WTC11 (cell line): ENCODE data around the gene GAK. TPM values are rescaled to one million over a fixed set of nuclear protein-coding genes. Genes with fewer than 3 reads are reported as not detected.

Experiments
- ATAC-seq: fragments of 200-7000 bp; cut with Tn5 transposase; 2 replicates; pipeline ENCODE4 v1.10.0; 2021; ENCODE audit warnings: mild to moderate bottlenecking, moderate library complexity
- CTCF ChIA-PET: fragments of 300-600 bp; sonication (Branson Sonifier 250); formaldehyde crosslinking; loops from one replicate; lab custom pipeline; 2021; ENCODE audit warnings: antibody characterized with exemption; lab: Charles Lee
- POLR2A ChIA-PET: fragments of 350-600 bp; sonication (Branson Sonifier 250); formaldehyde crosslinking; loops from one replicate; lab custom pipeline; 2021; ENCODE audit warnings: antibody characterized with exemption; lab: Charles Lee
- DNase-seq: peaks from one replicate; pipeline ENCODE4 v3.0.0; 2021; ENCODE audit warnings: low spot score
- H3K27ac Mint-ChIP-seq: 2 replicates; pipeline ENCODE4 v1.8.0; 2021; ENCODE audit warnings: mixed read lengths
- H3K27me3 Mint-ChIP-seq: 2 replicates; pipeline ENCODE4 v1.8.0; 2021; ENCODE audit warnings: low read depth, mild to moderate bottlenecking, moderate library complexity, mixed read lengths
- H3K36me3 Mint-ChIP-seq: 2 replicates; pipeline ENCODE4 v1.8.0; 2021; ENCODE audit warnings: mixed read lengths
- H3K4me1 Mint-ChIP-seq: 2 replicates; pipeline ENCODE4 v1.8.0; 2022; ENCODE audit warnings: mixed read lengths
- H3K4me3 Mint-ChIP-seq: 2 replicates; pipeline ENCODE4 v1.8.0; 2021; ENCODE audit warnings: mild to moderate bottlenecking, moderate library complexity, mixed read lengths
- H3K9me3 Mint-ChIP-seq: 2 replicates; pipeline ENCODE4 v1.8.0; 2021; ENCODE audit warnings: mixed read lengths
- CREB1 ChIP-seq: sonication (generic); formaldehyde crosslinking; IDR thresholded peaks from 2 replicates; pipeline ENCODE4 v1.8.0; 2023; ENCODE audit warnings: mild to moderate bottlenecking, missing genetic modification reagents
- CREM ChIP-seq: sonication (generic); formaldehyde crosslinking; IDR thresholded peaks from 2 replicates; pipeline ENCODE4 v1.8.1; 2022; ENCODE audit warnings: mild to moderate bottlenecking, missing genetic modification reagents, moderate library complexity
- IRF2 ChIP-seq: sonication (generic); formaldehyde crosslinking; IDR thresholded peaks from 2 replicates; pipeline ENCODE4 v1.8.0; 2022; ENCODE audit warnings: low read depth, missing genetic modification reagents, borderline replicate concordance
- NFE2L1 ChIP-seq: sonication (generic); formaldehyde crosslinking; IDR thresholded peaks from 2 replicates; pipeline ENCODE4 v1.8.1; 2023; ENCODE audit warnings: missing genetic modification reagents
- NR2C2 ChIP-seq: sonication (generic); formaldehyde crosslinking; IDR thresholded peaks from 2 replicates; pipeline ENCODE4 v1.8.0; 2022; ENCODE audit warnings: mild to moderate bottlenecking, missing genetic modification reagents
- ZBTB21 ChIP-seq: sonication (generic); formaldehyde crosslinking; IDR thresholded peaks from 2 replicates; pipeline ENCODE4 v1.8.1; 2023; ENCODE audit warnings: mild to moderate bottlenecking, missing genetic modification reagents, borderline replicate concordance
- ZNF219 ChIP-seq: sonication (generic); formaldehyde crosslinking; IDR thresholded peaks from 2 replicates; pipeline ENCODE4 v1.8.0; 2023; ENCODE audit warnings: missing genetic modification reagents, mild to moderate bottlenecking, borderline replicate concordance
- ZNF423 ChIP-seq: fragments of 250-450 bp; sonication (Bioruptor Pico); IDR thresholded peaks from 2 replicates; pipeline ENCODE4 v2.1.2; 2022; ENCODE audit warnings: mild to moderate bottlenecking, moderate library complexity
- total RNA-seq: library from RNA; stranded (reverse); gene quantifications from 3 replicates; pipeline ENCODE4 v1.2.3, GENCODE V29; 2021
- TF ChIP-seq, protein P1 (sequence below): sonication (generic); formaldehyde crosslinking; IDR thresholded peaks from 2 replicates; pipeline ENCODE4 v1.8.0; 2023; ENCODE audit warnings: mild to moderate bottlenecking, missing genetic modification reagents
- TF ChIP-seq, protein P2 (sequence below): sonication (generic); formaldehyde crosslinking; IDR thresholded peaks from 2 replicates; pipeline ENCODE4 v1.8.1; 2022; ENCODE audit warnings: missing genetic modification reagents, borderline replicate concordance
- TF ChIP-seq, protein P3 (sequence below): sonication (generic); formaldehyde crosslinking; IDR thresholded peaks from 2 replicates; pipeline ENCODE4 v1.8.1; 2022; ENCODE audit warnings: mild to moderate bottlenecking, missing genetic modification reagents, moderate library complexity, borderline replicate concordance
- TF ChIP-seq, protein P4 (sequence below): fragments of 250-450 bp; sonication (Bioruptor Pico); IDR thresholded peaks from 2 replicates; pipeline ENCODE4 v1.9.0; 2021; ENCODE audit warnings: mild to moderate bottlenecking, borderline replicate concordance
- TF ChIP-seq, protein P5 (sequence below): sonication (generic); formaldehyde crosslinking; IDR thresholded peaks from 2 replicates; pipeline ENCODE4 v1.8.0; 2022; ENCODE audit warnings: missing genetic modification reagents
- TF ChIP-seq, protein P6 (sequence below): fragments of 250-450 bp; sonication (Bioruptor Pico); IDR thresholded peaks from 2 replicates; pipeline ENCODE4 v1.9.0; 2021; ENCODE audit warnings: mild to moderate bottlenecking
- TF ChIP-seq, protein P7 (sequence below): sonication (generic); formaldehyde crosslinking; IDR thresholded peaks from 2 replicates; pipeline ENCODE4 v1.8.1; 2022; ENCODE audit warnings: low read depth, mild to moderate bottlenecking, moderate library complexity, missing genetic modification reagents, borderline replicate concordance

Gene GAK
- total RNA-seq, 1 experiment from 2014 or later = 121 TPM

DNA sequence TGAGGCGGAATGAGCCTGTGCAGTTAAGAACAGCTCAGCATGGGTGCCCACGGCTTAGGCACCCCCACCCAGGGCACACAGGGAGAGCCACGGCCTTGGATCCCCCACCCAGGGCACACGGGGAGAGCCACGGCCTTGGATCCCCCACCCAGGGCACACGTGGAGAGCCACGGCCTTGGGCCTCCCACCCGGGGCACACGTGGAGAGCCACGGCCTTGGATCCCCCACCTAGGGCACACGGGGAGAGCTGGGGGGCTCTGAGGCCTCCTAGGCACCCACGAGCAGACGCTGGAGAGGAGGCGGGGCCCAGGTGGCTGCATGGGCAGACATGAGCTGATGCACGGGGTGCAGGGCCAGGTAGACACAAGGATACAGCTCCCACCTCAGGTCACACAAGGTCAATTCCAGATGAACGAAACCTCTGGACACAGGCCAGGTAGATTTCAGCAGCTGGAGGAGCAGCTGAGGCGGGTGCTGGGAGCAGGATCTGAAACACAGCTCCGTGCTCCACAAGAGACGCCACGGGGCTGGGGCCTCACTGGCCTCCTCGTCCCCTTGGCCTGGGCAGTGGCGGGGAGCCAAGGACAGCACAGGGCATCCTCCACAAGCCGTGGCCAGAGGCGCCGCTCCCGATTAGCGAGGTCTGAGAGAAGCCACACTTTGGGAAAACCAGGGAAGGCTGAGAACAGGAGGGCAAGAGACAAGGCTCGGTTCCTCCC is 30.8 kb downstream of the GAK start:
- TF ChIP-seq, protein P1, sequence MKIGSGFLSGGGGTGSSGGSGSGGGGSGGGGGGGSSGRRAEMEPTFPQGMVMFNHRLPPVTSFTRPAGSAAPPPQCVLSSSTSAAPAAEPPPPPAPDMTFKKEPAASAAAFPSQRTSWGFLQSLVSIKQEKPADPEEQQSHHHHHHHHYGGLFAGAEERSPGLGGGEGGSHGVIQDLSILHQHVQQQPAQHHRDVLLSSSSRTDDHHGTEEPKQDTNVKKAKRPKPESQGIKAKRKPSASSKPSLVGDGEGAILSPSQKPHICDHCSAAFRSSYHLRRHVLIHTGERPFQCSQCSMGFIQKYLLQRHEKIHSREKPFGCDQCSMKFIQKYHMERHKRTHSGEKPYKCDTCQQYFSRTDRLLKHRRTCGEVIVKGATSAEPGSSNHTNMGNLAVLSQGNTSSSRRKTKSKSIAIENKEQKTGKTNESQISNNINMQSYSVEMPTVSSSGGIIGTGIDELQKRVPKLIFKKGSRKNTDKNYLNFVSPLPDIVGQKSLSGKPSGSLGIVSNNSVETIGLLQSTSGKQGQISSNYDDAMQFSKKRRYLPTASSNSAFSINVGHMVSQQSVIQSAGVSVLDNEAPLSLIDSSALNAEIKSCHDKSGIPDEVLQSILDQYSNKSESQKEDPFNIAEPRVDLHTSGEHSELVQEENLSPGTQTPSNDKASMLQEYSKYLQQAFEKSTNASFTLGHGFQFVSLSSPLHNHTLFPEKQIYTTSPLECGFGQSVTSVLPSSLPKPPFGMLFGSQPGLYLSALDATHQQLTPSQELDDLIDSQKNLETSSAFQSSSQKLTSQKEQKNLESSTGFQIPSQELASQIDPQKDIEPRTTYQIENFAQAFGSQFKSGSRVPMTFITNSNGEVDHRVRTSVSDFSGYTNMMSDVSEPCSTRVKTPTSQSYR (CRISPR knock-in tag) = no peak
- TF ChIP-seq CREB1 = no peak
- TF ChIP-seq, protein P2, sequence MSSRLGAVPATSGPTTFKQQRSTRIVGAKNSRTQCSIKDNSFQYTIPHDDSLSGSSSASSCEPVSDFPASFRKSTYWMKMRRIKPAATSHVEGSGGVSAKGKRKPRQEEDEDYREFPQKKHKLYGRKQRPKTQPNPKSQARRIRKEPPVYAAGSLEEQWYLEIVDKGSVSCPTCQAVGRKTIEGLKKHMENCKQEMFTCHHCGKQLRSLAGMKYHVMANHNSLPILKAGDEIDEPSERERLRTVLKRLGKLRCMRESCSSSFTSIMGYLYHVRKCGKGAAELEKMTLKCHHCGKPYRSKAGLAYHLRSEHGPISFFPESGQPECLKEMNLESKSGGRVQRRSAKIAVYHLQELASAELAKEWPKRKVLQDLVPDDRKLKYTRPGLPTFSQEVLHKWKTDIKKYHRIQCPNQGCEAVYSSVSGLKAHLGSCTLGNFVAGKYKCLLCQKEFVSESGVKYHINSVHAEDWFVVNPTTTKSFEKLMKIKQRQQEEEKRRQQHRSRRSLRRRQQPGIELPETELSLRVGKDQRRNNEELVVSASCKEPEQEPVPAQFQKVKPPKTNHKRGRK (CRISPR knock-in tag) = no peak
- no peak for TF ChIP-seq NR2C2
- TF ChIP-seq, protein P3, sequence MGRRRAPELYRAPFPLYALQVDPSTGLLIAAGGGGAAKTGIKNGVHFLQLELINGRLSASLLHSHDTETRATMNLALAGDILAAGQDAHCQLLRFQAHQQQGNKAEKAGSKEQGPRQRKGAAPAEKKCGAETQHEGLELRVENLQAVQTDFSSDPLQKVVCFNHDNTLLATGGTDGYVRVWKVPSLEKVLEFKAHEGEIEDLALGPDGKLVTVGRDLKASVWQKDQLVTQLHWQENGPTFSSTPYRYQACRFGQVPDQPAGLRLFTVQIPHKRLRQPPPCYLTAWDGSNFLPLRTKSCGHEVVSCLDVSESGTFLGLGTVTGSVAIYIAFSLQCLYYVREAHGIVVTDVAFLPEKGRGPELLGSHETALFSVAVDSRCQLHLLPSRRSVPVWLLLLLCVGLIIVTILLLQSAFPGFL = no peak
- TF ChIP-seq, protein P4, sequence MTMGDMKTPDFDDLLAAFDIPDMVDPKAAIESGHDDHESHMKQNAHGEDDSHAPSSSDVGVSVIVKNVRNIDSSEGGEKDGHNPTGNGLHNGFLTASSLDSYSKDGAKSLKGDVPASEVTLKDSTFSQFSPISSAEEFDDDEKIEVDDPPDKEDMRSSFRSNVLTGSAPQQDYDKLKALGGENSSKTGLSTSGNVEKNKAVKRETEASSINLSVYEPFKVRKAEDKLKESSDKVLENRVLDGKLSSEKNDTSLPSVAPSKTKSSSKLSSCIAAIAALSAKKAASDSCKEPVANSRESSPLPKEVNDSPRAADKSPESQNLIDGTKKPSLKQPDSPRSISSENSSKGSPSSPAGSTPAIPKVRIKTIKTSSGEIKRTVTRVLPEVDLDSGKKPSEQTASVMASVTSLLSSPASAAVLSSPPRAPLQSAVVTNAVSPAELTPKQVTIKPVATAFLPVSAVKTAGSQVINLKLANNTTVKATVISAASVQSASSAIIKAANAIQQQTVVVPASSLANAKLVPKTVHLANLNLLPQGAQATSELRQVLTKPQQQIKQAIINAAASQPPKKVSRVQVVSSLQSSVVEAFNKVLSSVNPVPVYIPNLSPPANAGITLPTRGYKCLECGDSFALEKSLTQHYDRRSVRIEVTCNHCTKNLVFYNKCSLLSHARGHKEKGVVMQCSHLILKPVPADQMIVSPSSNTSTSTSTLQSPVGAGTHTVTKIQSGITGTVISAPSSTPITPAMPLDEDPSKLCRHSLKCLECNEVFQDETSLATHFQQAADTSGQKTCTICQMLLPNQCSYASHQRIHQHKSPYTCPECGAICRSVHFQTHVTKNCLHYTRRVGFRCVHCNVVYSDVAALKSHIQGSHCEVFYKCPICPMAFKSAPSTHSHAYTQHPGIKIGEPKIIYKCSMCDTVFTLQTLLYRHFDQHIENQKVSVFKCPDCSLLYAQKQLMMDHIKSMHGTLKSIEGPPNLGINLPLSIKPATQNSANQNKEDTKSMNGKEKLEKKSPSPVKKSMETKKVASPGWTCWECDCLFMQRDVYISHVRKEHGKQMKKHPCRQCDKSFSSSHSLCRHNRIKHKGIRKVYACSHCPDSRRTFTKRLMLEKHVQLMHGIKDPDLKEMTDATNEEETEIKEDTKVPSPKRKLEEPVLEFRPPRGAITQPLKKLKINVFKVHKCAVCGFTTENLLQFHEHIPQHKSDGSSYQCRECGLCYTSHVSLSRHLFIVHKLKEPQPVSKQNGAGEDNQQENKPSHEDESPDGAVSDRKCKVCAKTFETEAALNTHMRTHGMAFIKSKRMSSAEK (CRISPR knock-in tag) = no peak
- TF ChIP-seq, all 79 proteins: peak for 0
- ChIA-PET CTCF (interaction anchor here (1.0 kb wide), 1 partner anchor 10 kb away, joined by 3 read pairs; no protein-coding TSS in a partner anchor), POLR2A (interaction anchor here (0.6 to 0.7 kb wide), 2 partner anchors 68 to 363 kb away, joined by 3 read pairs; no protein-coding TSS in a partner anchor)
- H3K4me3 Mint-ChIP-seq = no peak overlapping the region
- H3K4me1 Mint-ChIP-seq = peaks cover 7% of the 10 kb centered on the region
- ATAC-seq = no peak
- no peaks in the 10 kb centered on the region for H3K27me3 Mint-ChIP-seq
- H3K9me3 Mint-ChIP-seq = peaks cover 6% of the 10 kb centered on the region
- peaks cover 15% of the 10 kb centered on the region for H3K36me3 Mint-ChIP-seq
- DNase-seq = no peak
- no peak overlapping the region for H3K27ac Mint-ChIP-seq

DNA sequence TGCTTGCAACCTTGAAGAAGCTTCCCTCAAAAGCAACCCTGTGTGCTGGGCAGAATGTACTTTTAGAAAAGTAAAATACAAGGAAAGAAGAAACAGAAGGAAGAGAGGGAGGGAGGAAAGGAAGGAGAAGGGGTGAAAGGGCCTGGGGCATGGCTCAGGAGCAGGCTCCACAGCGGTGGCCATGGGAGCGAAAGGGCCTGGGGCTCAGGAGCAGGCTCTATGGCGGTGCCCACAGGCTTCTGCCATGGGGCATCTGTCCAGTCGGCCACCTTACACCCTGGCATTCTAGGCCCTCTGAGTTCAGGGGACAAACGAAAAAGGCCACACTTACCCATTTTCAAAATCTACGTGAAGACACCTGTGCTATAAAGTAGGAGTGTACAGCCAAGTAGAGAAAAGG is 31.4 kb downstream of the GAK start:
- no peaks in the 10 kb centered on the region for H3K27me3 Mint-ChIP-seq
- ATAC-seq (no peak), DNase-seq (no peak)
- ChIA-PET POLR2A (no interaction called here), CTCF (interaction anchor here (1.0 kb wide), 1 partner anchor 9 kb away, joined by 3 read pairs; no protein-coding TSS in a partner anchor)
- H3K36me3 Mint-ChIP-seq = peaks cover 12% of the 10 kb centered on the region
- peak overlapping the region; percentile 65; the same call in 1 of the 2 replicates for H3K27ac Mint-ChIP-seq
- H3K9me3 Mint-ChIP-seq = peaks cover 3% of the 10 kb centered on the region
- H3K4me1 Mint-ChIP-seq = peaks cover 7% of the 10 kb centered on the region
- no peak overlapping the region for H3K4me3 Mint-ChIP-seq
- TF ChIP-seq IRF2 (no peak), CREM (CRISPR knock-in tag) (no peak), NR2C2 (no peak), ZNF219 (CRISPR knock-in tag) (no peak), CREB1 (no peak), NFE2L1 (CRISPR knock-in tag) (no peak), ZBTB21 (CRISPR knock-in tag) (no peak), ZNF423 (CRISPR knock-in tag) (no peak)
- TF ChIP-seq, protein P5, sequence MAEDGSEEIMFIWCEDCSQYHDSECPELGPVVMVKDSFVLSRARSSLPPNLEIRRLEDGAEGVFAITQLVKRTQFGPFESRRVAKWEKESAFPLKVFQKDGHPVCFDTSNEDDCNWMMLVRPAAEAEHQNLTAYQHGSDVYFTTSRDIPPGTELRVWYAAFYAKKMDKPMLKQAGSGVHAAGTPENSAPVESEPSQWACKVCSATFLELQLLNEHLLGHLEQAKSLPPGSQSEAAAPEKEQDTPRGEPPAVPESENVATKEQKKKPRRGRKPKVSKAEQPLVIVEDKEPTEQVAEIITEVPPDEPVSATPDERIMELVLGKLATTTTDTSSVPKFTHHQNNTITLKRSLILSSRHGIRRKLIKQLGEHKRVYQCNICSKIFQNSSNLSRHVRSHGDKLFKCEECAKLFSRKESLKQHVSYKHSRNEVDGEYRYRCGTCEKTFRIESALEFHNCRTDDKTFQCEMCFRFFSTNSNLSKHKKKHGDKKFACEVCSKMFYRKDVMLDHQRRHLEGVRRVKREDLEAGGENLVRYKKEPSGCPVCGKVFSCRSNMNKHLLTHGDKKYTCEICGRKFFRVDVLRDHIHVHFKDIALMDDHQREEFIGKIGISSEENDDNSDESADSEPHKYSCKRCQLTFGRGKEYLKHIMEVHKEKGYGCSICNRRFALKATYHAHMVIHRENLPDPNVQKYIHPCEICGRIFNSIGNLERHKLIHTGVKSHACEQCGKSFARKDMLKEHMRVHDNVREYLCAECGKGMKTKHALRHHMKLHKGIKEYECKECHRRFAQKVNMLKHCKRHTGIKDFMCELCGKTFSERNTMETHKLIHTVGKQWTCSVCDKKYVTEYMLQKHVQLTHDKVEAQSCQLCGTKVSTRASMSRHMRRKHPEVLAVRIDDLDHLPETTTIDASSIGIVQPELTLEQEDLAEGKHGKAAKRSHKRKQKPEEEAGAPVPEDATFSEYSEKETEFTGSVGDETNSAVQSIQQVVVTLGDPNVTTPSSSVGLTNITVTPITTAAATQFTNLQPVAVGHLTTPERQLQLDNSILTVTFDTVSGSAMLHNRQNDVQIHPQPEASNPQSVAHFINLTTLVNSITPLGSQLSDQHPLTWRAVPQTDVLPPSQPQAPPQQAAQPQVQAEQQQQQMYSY (CRISPR knock-in tag) = no peak
- TF ChIP-seq, protein P6, sequence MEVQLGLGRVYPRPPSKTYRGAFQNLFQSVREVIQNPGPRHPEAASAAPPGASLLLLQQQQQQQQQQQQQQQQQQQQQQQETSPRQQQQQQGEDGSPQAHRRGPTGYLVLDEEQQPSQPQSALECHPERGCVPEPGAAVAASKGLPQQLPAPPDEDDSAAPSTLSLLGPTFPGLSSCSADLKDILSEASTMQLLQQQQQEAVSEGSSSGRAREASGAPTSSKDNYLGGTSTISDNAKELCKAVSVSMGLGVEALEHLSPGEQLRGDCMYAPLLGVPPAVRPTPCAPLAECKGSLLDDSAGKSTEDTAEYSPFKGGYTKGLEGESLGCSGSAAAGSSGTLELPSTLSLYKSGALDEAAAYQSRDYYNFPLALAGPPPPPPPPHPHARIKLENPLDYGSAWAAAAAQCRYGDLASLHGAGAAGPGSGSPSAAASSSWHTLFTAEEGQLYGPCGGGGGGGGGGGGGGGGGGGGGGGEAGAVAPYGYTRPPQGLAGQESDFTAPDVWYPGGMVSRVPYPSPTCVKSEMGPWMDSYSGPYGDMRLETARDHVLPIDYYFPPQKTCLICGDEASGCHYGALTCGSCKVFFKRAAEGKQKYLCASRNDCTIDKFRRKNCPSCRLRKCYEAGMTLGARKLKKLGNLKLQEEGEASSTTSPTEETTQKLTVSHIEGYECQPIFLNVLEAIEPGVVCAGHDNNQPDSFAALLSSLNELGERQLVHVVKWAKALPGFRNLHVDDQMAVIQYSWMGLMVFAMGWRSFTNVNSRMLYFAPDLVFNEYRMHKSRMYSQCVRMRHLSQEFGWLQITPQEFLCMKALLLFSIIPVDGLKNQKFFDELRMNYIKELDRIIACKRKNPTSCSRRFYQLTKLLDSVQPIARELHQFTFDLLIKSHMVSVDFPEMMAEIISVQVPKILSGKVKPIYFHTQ = no peak
- TF ChIP-seq, protein P7, sequence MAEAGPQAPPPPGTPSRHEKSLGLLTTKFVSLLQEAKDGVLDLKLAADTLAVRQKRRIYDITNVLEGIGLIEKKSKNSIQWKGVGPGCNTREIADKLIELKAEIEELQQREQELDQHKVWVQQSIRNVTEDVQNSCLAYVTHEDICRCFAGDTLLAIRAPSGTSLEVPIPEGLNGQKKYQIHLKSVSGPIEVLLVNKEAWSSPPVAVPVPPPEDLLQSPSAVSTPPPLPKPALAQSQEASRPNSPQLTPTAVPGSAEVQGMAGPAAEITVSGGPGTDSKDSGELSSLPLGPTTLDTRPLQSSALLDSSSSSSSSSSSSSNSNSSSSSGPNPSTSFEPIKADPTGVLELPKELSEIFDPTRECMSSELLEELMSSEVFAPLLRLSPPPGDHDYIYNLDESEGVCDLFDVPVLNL (CRISPR knock-in tag) = no peak
